Adrenal gland (tissue), 12 donors: ENCODE measurements around the gene NME9. TPM values are rescaled to one million over a fixed set of nuclear protein-coding genes. Genes with fewer than 3 reads are reported as not detected.

Source experiments
- DNase-seq, 7 donors: peaks; one replicate each; pipeline ENCODE4 v3.0.0-alpha.2; 2019 to 2020
- H3K27ac ChIP-seq, 5 donors: fragments of 200-600 bp; sonication (generic) in 4 of 5; 1 replicate in 3 of 5; 2 replicates in 2 of 5; pipeline versions ENCODE4 v1.5.1 to v1.8.0; 2016 to 2020; ENCODE audit warnings: mild to moderate bottlenecking in 1 of 5
- H3K27me3 ChIP-seq: fragments of 200-600 bp; 2 replicates; pipeline ENCODE4 v1.8.0; 2021
- H3K36me3 ChIP-seq, 2 donors: fragments of 200-600 bp; replicated peaks in 1 of 2; 1 replicate in 1 of 2; 2 replicates in 1 of 2; pipeline versions ENCODE4 v1.5.1 to v1.8.0; 2018 to 2022
- H3K4me1 ChIP-seq, 2 donors: fragments of 200-600 bp; replicated peaks in 1 of 2; 1 replicate in 1 of 2; 2 replicates in 1 of 2; pipeline versions ENCODE4 v1.5.1 to v1.8.0; 2018 to 2021
- H3K4me3 ChIP-seq, 4 donors: fragments of 200-600 bp; sonication (generic) in 3 of 4; one replicate each; pipeline ENCODE4 v1.5.1; 2016 to 2018
- H3K9me3 ChIP-seq, 3 donors: fragments of 200-600 bp; sonication (generic) in 1 of 3; replicated peaks in 1 of 3; 1 replicate in 2 of 3; 2 replicates in 1 of 3; pipeline versions ENCODE4 v1.5.1 to v1.8.0; 2016 to 2021
- CTCF ChIP-seq, 6 experiments: fragments of 450-650 bp in 4 of 6; fragments of 200-600 bp in 2 of 6; sonication (generic) in 1 of 6; IDR thresholded peaks; 1 replicate in 5 of 6; 2 replicates in 1 of 6; pipeline versions ENCODE4 v1.5.1 to v1.8.0; 2016 to 2021; ENCODE audit warnings: antibody characterized with exemption in 6 of 6, mild to moderate bottlenecking in 2 of 6, moderate library complexity in 1 of 6
- POLR2A ChIP-seq, 2 donors: fragments of 450-650 bp; IDR thresholded peaks; one replicate each; pipeline ENCODE4 v1.6.1; 2017; ENCODE audit warnings: antibody characterized with exemption in 2 of 2, mild to moderate bottlenecking in 2 of 2, moderate library complexity in 1 of 2
- WGBS, 4 donors: extraction: QIAGEN DNeasy Blood & Tissue Kit in 2 of 4; methylation state at CpG; one replicate each; pipeline versions ENCODE4 v1.1.5 to v1.1.7; 2013 to 2017; 5-methylcytosine and 5-hydroxymethylcytosine counted together
- intact Hi-C, 2 donors: fragments of 100-400 bp; cut with DNase I; formaldehyde crosslinking; loops; one replicate each; pipeline versions ENCODE4 v1.14.1 to v1.15.0; 2022 to 2023
- polyA plus RNA-seq, 3 donors: library from polyadenylated mRNA; stranded (reverse); fragments of 200-250 nt in 2 of 3; fragments of 350-450 nt in 1 of 3; fragmentation: Illumina TruSeq in 1 of 3; extraction: RNeasy Lipid Tissue Mini Kit (QIAGEN cat#74804) in 1 of 3; gene quantifications; one replicate each; pipeline ENCODE4 v1.2.3, GENCODE V29; 2013 to 2014
- total RNA-seq, 9 donors: library from RNA; depleted of rRNA in 4 of 9; stranded (reverse); fragments of >200 nt in 4 of 9; fragments of 120-200 nt in 1 of 9; fragmentation: NEBNext Ultra II Directional in 1 of 9; extraction: Animal tissue kit (Norgen Biotek cat#: 25700) in 1 of 9; gene quantifications; one replicate each; pipeline versions ENCODE4 v1.1.0 to v1.2.4, GENCODE V29; 2013 to 2023
- donor health status: healthy with polysubstance abuse.
- donor health status: Bipolar disorder and iron deficiency.
- donor health status: DM: yes; HTN: yes; CAD: no.
- donor health status: DM: no; HTN: no; CAD: no.
- donor health status: DM: no; HTN: no; CAD: no.
- donor health status: DM: yes; HTN: yes; CAD: no.

NME9 gene
- total and polyA plus RNA-seq, 12 donors: 0.46 to 2.6 (median 0.77) TPM; not detected in 5

GRCh38 chr3:138297059-138297607 is 32.5 kb downstream of the NME9 start:
- Histone ChIP-seq H3K27me3 (no peaks in the 10 kb centered on the region), H3K27ac (no peak overlapping the region), H3K4me1 (no peaks in the 10 kb centered on the region), H3K36me3 (peaks cover 0 to 25% of the 10 kb centered on the region in 2 donors), H3K9me3 (no peaks in the 10 kb centered on the region), H3K4me3 (no peak overlapping the region)
- no peak for TF ChIP-seq POLR2A (IDR thresholded peaks at IDR 0.05)
- TF ChIP-seq CTCF (IDR thresholded peaks at IDR 0.05): no peak
- WGBS, 4 donors: 88 to 95% (median 93%) methylated on average over 5 of the region's 5 CpGs
- no peak for DNase-seq
- intact Hi-C loops: no loop called here

- WGBS, 4 donors: 91 to 93% (median 93%) methylated on average over 1 of the region's 1 CpG
- Histone ChIP-seq H3K27ac (no peak overlapping the region), H3K4me1 (no peaks in the 10 kb centered on the region), H3K4me3 (no peak overlapping the region), H3K27me3 (no peaks in the 10 kb centered on the region), H3K36me3 (peaks cover 0 to 25% of the 10 kb centered on the region in 2 donors), H3K9me3 (no peaks in the 10 kb centered on the region)
- TF ChIP-seq POLR2A (IDR thresholded peaks at IDR 0.05) (no peak), CTCF (IDR thresholded peaks at IDR 0.05) (no peak)
- intact Hi-C loops: no loop called here
- peak in 1 of 7 donors; percentile 27 for DNase-seq
Observed at GRCh38 chr3:138296639-138297038, 33.0 kb downstream of the NME9 start.

- intact Hi-C loops: no loop called here
- Histone ChIP-seq H3K27me3 (no peaks in the 10 kb centered on the region), H3K9me3 (no peaks in the 10 kb centered on the region), H3K27ac (no peak overlapping the region), H3K36me3 (peaks cover 0 to 55% of the 10 kb centered on the region in 2 donors), H3K4me3 (no peak overlapping the region), H3K4me1 (no peaks in the 10 kb centered on the region)
- 92 to 98% (median 96%) methylated on average over 3 of the region's 3 CpGs for WGBS, 4 donors
- DNase-seq: no peak
- TF ChIP-seq POLR2A (IDR thresholded peaks at IDR 0.05): no peak
- TF ChIP-seq CTCF (IDR thresholded peaks at IDR 0.05): no peak
Observed at GRCh38 chr3:138289701-138290100, 40.0 kb downstream of the NME9 start.

DNA sequence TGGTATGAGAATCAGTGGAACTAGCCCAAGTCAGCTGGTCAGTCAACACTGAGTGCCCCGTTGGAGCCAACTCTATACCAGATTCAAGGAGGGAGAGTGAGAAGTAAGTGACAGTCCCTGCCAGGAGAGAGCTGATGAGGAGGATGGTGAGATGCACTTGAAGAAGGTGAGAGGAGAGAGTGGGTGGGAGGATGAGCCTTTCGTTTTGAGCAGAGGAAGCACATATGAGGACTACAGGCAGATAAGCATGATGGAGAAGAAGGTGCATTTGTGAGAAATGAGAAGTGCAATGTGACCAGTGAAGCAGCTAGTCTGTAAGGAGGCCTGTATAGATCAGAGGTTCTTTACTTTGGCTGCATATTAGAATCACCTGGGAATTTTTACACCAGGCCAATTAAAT is 40.4 kb downstream of the NME9 start:
- 89 to 97% (median 93%) methylated on average over 2 of the region's 2 CpGs for WGBS, 4 donors
- TF ChIP-seq POLR2A (IDR thresholded peaks at IDR 0.05) (no peak), CTCF (IDR thresholded peaks at IDR 0.05) (no peak)
- no peak overlapping the region for H3K4me3 ChIP-seq
- H3K4me1 ChIP-seq: no peaks in the 10 kb centered on the region
- intact Hi-C loops: no loop called here
- DNase-seq: no peak
- H3K27ac ChIP-seq: no peak overlapping the region
- H3K9me3 ChIP-seq: no peaks in the 10 kb centered on the region
- H3K27me3 ChIP-seq: no peaks in the 10 kb centered on the region
- H3K36me3 ChIP-seq: peaks cover 0 to 59% of the 10 kb centered on the region in 2 donors
